ENCODE data around the gene DHX57. TPM values are rescaled to one million over a fixed set of nuclear protein-coding genes. Genes with fewer than 3 reads are reported as not detected.

The DHX57 gene
- total and polyA plus RNA-seq, 2 experiments from 2014 or later = 14.7 to 23.0 TPM

DNA sequence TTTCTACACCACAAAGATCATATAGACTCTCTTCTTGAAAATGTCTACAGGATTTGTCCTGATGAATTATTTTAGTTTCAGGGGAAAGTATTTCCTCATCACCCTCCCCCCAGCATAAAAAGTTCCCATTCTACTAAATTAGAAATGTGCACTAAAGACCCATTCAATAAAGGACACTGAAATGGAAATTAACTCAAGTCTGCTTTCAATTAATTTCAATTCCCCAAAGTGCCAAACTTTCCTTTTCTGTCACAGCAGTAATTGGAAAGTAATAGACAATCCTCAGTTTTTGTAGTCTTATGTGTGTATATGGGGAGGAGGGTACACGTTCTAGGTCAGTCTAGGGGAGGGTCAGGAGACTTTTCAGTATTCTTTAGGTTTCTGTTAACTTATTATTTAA, 35.5 kb upstream of the DHX57 start:
- H3K4me3 ChIP-seq = no peak overlapping the region
- no peaks in the 10 kb centered on the region for H3K36me3 ChIP-seq
- no peaks in the 10 kb centered on the region for H3K27me3 ChIP-seq
- H3K4me1 ChIP-seq (ENCODE audit: low read depth) = no peaks in the 10 kb centered on the region
- H3K27ac ChIP-seq = no peak overlapping the region
- no peaks in the 10 kb centered on the region for H3K9me3 ChIP-seq (ENCODE audit: low read depth)
- no peak for DNase-seq (ENCODE audit: low read depth in 1 of 2, low spot score in 1 of 2)
- TF ChIP-seq CTCF (IDR thresholded peaks at IDR 0.05; ENCODE audit: low read depth, low read length) = no peak

- Histone ChIP-seq H3K9me3 (ENCODE audit: low read depth) (no peaks in the 10 kb centered on the region), H3K4me1 (ENCODE audit: low read depth) (no peaks in the 10 kb centered on the region), H3K27ac (no peak overlapping the region), H3K4me3 (no peak overlapping the region), H3K36me3 (no peaks in the 10 kb centered on the region), H3K27me3 (no peaks in the 10 kb centered on the region)
- TF ChIP-seq CTCF (IDR thresholded peaks at IDR 0.05; ENCODE audit: low read depth, low read length) = no peak
- DNase-seq (ENCODE audit: low read depth in 1 of 2, low spot score in 1 of 2) = no peak
Observed at GRCh38 chr2:38909872-38910271, 34.1 kb upstream of the DHX57 start.

GRCh38 chr2:38907743-38908562, 32.2 kb upstream of the DHX57 start:
- TF ChIP-seq CTCF (IDR thresholded peaks at IDR 0.05; ENCODE audit: low read depth, low read length) = no peak
- Histone ChIP-seq H3K9me3 (ENCODE audit: low read depth) (no peaks in the 10 kb centered on the region), H3K4me3 (no peak overlapping the region), H3K4me1 (ENCODE audit: low read depth) (no peaks in the 10 kb centered on the region), H3K27ac (no peak overlapping the region), H3K27me3 (no peaks in the 10 kb centered on the region), H3K36me3 (no peaks in the 10 kb centered on the region)
- no peak for DNase-seq (ENCODE audit: low read depth in 1 of 2, low spot score in 1 of 2)

DNA sequence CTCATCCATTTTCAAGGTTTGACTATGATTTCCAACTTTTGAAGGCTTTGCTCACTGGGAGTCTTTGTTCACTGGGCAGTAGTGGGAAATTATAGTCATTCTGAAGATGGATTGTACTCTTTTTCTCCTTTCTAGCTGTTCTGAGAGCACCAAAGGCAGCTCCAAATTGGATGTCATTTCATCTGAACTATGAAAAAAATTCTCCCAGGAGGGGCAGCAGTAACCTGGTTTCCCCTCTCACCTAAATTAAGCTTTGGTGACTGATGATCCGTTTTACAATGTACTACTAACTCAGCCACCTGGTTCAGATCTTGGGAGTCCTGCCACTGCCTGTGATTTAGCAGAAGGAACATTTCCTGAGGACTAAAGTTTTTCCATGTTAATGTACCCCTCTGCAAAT, 31.5 kb upstream of the DHX57 start:
- no peak for TF ChIP-seq CTCF (IDR thresholded peaks at IDR 0.05; ENCODE audit: low read depth, low read length)
- Histone ChIP-seq H3K4me3 (no peak overlapping the region), H3K9me3 (ENCODE audit: low read depth) (no peaks in the 10 kb centered on the region), H3K36me3 (no peaks in the 10 kb centered on the region), H3K4me1 (ENCODE audit: low read depth) (no peaks in the 10 kb centered on the region), H3K27me3 (no peaks in the 10 kb centered on the region), H3K27ac (no peak overlapping the region)
- DNase-seq (ENCODE audit: low read depth in 1 of 2, low spot score in 1 of 2) = no peak

DNA sequence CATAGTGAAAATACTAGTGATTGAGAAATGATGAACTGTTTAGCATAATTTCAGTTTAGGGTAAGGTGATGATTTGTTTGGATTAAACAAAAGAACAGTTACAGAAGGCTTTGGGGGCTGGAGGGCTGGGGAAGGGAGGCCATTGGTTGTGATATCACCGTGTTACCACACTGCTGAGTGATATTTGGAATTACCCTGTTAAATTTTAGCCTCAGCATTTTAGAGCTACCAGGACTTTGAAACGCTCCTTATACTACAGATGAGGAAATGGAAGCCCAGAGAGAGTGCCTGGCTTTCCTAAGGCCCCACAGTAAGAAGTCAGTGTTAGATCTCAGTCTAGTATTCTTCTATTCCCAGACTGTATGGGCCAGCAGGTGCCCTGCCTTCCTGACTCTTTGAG, 29.5 kb upstream of the DHX57 start:
- no peak overlapping the region for H3K27ac ChIP-seq
- TF ChIP-seq CTCF (IDR thresholded peaks at IDR 0.05; ENCODE audit: low read depth, low read length) = no peak
- H3K4me3 ChIP-seq = no peak overlapping the region
- DNase-seq (ENCODE audit: low read depth in 1 of 2, low spot score in 1 of 2) = no peak
- no peaks in the 10 kb centered on the region for H3K36me3 ChIP-seq
- H3K4me1 ChIP-seq (ENCODE audit: low read depth) = no peaks in the 10 kb centered on the region
- H3K9me3 ChIP-seq (ENCODE audit: low read depth) = no peaks in the 10 kb centered on the region
- H3K27me3 ChIP-seq = no peaks in the 10 kb centered on the region
